Subcutaneous preadipocyte (primary cell): ENCODE measurements around the gene OR6C1. TPM values are rescaled to one million over a fixed set of nuclear protein-coding genes. Genes with fewer than 3 reads are reported as not detected.

ENCODE experiments used
- total RNA-seq: library from RNA; depleted of rRNA; stranded (reverse); fragments of >200 nt; gene quantifications from 2 replicates; pipeline ENCODE4 v1.2.3, GENCODE V29; 2012

Gene OR6C1
- total RNA-seq, result not detected in 2 replicates

GRCh38 chr12:55314043-55314442 lies at the start of gene OR6C1:
OR6C1 (plus strand) TSS chr12:55314343; CDS start chr12:55320600, 6,257 bp downstream.

GRCh38 chr12:55296469-55296868 lies 17.7 kb upstream of the OR6C1 start, which contains the start of gene OR6C6:
OR6C6 (minus strand) TSS chr12:55296569; CDS start chr12:55295232, 1,337 bp downstream.

GRCh38 chr12:55330446-55330845 lies 16.3 kb downstream of the OR6C1 start, which contains the start of gene OR6C3:
OR6C3 (plus strand) TSS chr12:55330746; CDS start chr12:55331701, 955 bp downstream.

GRCh38 chr12:55362675-55363074 lies 48.5 kb downstream of the OR6C1 start, which contains the start of gene OR6C75:
OR6C75 (plus strand) TSS chr12:55362975; CDS start chr12:55365111, 2,136 bp downstream.

Other genes starting within 250 kb of the OR6C1 start
- gene OR9K2, start 187.9 kb upstream of the OR6C1 start, total RNA-seq, result not detected in 2 replicates
- gene OR10A7, start 93.3 kb upstream of the OR6C1 start, total RNA-seq, result not detected in 2 replicates
- gene OR6C74, start 69.7 kb upstream of the OR6C1 start, total RNA-seq, result not detected in 2 replicates
- not detected in 2 replicates for gene OR6C6, start 17.8 kb upstream of the OR6C1 start, total RNA-seq
- not detected in 2 replicates for gene OR6C3, start 16.4 kb downstream of the OR6C1 start, total RNA-seq
- not detected in 2 replicates for gene OR6C75, start 48.6 kb downstream of the OR6C1 start, total RNA-seq
- gene OR6C65, start 86.2 kb downstream of the OR6C1 start, total RNA-seq, result not detected in 2 replicates
- not detected in 2 replicates for gene OR6C76, start 111.9 kb downstream of the OR6C1 start, total RNA-seq
- gene OR6C2, start 129.7 kb downstream of the OR6C1 start, total RNA-seq, result not detected in 2 replicates
- gene OR6C70, start 155.8 kb downstream of the OR6C1 start, total RNA-seq, result not detected in 2 replicates
- not detected in 2 replicates for gene OR6C68, start 178.0 kb downstream of the OR6C1 start, total RNA-seq
- gene OR6C4, start 235.3 kb downstream of the OR6C1 start, total RNA-seq, result not detected in 2 replicates